HL-60 (cell line): ENCODE results near the gene PHKA2.

Source experiments
- DNase-seq, 2 experiments: peaks; one replicate each; pipeline ENCODE4 v3.0.0-alpha.2; 2010 to 2020; ENCODE audit warnings: low read depth in 1 of 2, low spot score in 1 of 2
- H3K27ac ChIP-seq: fragments of 250-450 bp; sonication (Bioruptor Pico); replicated peaks from 2 replicates; pipeline ENCODE4 v1.5.1; 2020; ENCODE audit warnings: mild to moderate bottlenecking, moderate library complexity
- H3K27me3 ChIP-seq: fragments of 250-450 bp; sonication (Bioruptor Pico); 2 replicates; pipeline ENCODE4 v1.5.1; 2021; ENCODE audit warnings: mild to moderate bottlenecking, moderate library complexity; ENCODE audit not compliant: insufficient read depth, poor library complexity, severe bottlenecking
- H3K4me3 ChIP-seq: replicated peaks from 2 replicates; pipeline ENCODE4 v1.5.1; 2011; ENCODE audit warnings: mild to moderate bottlenecking, control low read depth, low read length; ENCODE audit not compliant: insufficient read depth
- GABPA ChIP-seq: IDR thresholded peaks from 2 replicates; pipeline ENCODE4 v1.6.1; 2012; ENCODE audit warnings: low read depth
- POLR2AphosphoS5 ChIP-seq: IDR thresholded peaks from 2 replicates; pipeline ENCODE4 v1.6.1; 2012; ENCODE audit warnings: low read depth
- REST ChIP-seq: IDR thresholded peaks from 2 replicates; pipeline ENCODE4 v1.6.1; 2012; ENCODE audit warnings: low read depth; ENCODE audit not compliant: insufficient replicate concordance
- SPI1 ChIP-seq: IDR thresholded peaks from 2 replicates; pipeline ENCODE4 v1.6.1; 2012; ENCODE audit warnings: low read depth, mild to moderate bottlenecking, borderline replicate concordance
- TF ChIP-seq, protein P1 (sequence below): IDR thresholded peaks from one replicate; pipeline ENCODE4 v1.5.1; 2011; ENCODE audit warnings: low read length, control low read depth, inconsistent platforms; ENCODE audit not compliant: insufficient read depth

Gene PHKA2

GRCh38 chrX:18935893-18936292, 48.0 kb downstream of the PHKA2 start:
- Histone ChIP-seq H3K27me3 (no peaks in the 10 kb centered on the region), H3K27ac (no peak overlapping the region), H3K4me3 (no peak overlapping the region)
- no peak for DNase-seq
- TF ChIP-seq GABPA (no peak), SPI1 (no peak), POLR2AphosphoS5 (no peak), REST (no peak)
- TF ChIP-seq, protein P1, sequence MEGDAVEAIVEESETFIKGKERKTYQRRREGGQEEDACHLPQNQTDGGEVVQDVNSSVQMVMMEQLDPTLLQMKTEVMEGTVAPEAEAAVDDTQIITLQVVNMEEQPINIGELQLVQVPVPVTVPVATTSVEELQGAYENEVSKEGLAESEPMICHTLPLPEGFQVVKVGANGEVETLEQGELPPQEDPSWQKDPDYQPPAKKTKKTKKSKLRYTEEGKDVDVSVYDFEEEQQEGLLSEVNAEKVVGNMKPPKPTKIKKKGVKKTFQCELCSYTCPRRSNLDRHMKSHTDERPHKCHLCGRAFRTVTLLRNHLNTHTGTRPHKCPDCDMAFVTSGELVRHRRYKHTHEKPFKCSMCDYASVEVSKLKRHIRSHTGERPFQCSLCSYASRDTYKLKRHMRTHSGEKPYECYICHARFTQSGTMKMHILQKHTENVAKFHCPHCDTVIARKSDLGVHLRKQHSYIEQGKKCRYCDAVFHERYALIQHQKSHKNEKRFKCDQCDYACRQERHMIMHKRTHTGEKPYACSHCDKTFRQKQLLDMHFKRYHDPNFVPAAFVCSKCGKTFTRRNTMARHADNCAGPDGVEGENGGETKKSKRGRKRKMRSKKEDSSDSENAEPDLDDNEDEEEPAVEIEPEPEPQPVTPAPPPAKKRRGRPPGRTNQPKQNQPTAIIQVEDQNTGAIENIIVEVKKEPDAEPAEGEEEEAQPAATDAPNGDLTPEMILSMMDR = no peak

- Histone ChIP-seq H3K27ac (no peak overlapping the region), H3K4me3 (no peak overlapping the region), H3K27me3 (no peaks in the 10 kb centered on the region)
- DNase-seq = no peak
- no peak for TF ChIP-seq SPI1
- TF ChIP-seq, protein P1 = no peak
- no peak for TF ChIP-seq POLR2AphosphoS5
- no peak for TF ChIP-seq REST
- no peak for TF ChIP-seq GABPA
Observed at GRCh38 chrX:18934708-18935107, 49.2 kb downstream of the PHKA2 start.

DNA sequence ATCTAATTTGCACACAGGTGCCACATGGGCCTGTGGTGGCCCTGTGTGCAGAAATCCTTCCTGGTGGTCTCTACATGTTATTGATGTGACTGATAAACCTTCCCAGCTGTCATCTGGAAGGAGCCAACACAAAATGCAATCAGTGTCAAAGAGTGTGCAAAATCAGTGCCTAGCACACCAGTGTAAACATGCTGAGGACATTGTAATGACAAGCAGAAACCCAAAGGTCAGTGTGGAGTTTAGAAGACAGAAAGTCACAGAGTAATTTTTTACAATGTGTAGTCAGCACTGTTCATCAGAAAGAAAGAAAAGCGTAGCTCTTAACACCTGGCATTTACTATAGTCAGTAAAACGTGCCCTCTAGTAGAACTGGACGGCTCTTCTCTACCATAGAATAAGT, 50.3 kb downstream of the PHKA2 start:
- no peak overlapping the region for H3K27ac ChIP-seq
- TF ChIP-seq POLR2AphosphoS5 (no peak), REST (no peak), GABPA (no peak), SPI1 (no peak)
- TF ChIP-seq, protein P1 = no peak
- no peak for DNase-seq
- H3K4me3 ChIP-seq = no peak overlapping the region
- no peaks in the 10 kb centered on the region for H3K27me3 ChIP-seq
